A673 (cell line): ENCODE measurements around the gene CD53.

ENCODE experiments used
- CTCF ChIP-seq: fragments of 300-800, 200-600 bp; sonication (generic); conservative IDR thresholded peaks from 2 replicates; pipeline ENCODE4 v1.5.1; 2017; ENCODE audit warnings: low read depth, mild to moderate bottlenecking, antibody characterized with exemption, low read length, moderate library complexity, mixed read lengths
- EZH2 ChIP-seq: fragments of 200-600 bp; sonication (generic); IDR thresholded peaks from 2 replicates; pipeline ENCODE4 v1.6.1; 2017; ENCODE audit warnings: borderline replicate concordance, low read depth, mild to moderate bottlenecking, mixed read lengths, antibody characterized with exemption, low read length; ENCODE audit not compliant: poor library complexity, severe bottlenecking

- no peak for TF ChIP-seq CTCF
- no peak for TF ChIP-seq EZH2
Measured at GRCh38 chr1:110916274-110916668, 43.3 kb downstream of the CD53 start.
